NCI-H2081 treated with DMSO at 0.1 percent for 48 hours (cell line): ENCODE data around the gene KLHL11.
"Not testable (repeated sequence)": the region's sequence is repeated elsewhere in the genome, so short reads cannot be mapped to it uniquely, and the experiment has no call there.

Experiments
- DNase-seq: peaks from one replicate; lab custom pipeline; 2025; lab: John Stamatoyannopoulos, UW

KLHL11 gene

GRCh38 chr17:41836550-41837196 is 28.6 kb downstream of the KLHL11 start:
- DNase-seq: no peak

- DNase-seq: no peak
Measured at GRCh38 chr17:41835800-41836549, 29.2 kb downstream of the KLHL11 start, which contains the start of gene NT5C3B. Gene NT5C3B (minus strand): TSS chr17:41836232. CDS start chr17:41836193, 39 bp downstream.

- no peak for DNase-seq
Measured at GRCh38 chr17:41835214-41835799, 29.9 kb downstream of the KLHL11 start.

GRCh38 chr17:41829961-41830360 is 35.3 kb downstream of the KLHL11 start:
- DNase-seq: not testable (repeated sequence)

- DNase-seq: no peak
Measured at GRCh38 chr17:41825175-41825845, 39.9 kb downstream of the KLHL11 start.

- no peak for DNase-seq
Measured at GRCh38 chr17:41824086-41824485, 41.1 kb downstream of the KLHL11 start.

- DNase-seq: no peak
Measured at GRCh38 chr17:41823580-41823979, 41.6 kb downstream of the KLHL11 start.

GRCh38 chr17:41823141-41823524 is 42.1 kb downstream of the KLHL11 start:
- no peak for DNase-seq

- DNase-seq: no peak
Measured at GRCh38 chr17:41822216-41823140, 42.7 kb downstream of the KLHL11 start.

GRCh38 chr17:41821776-41822175 is 43.4 kb downstream of the KLHL11 start:
- no peak for DNase-seq

GRCh38 chr17:41818024-41818423 is 47.2 kb downstream of the KLHL11 start:
- DNase-seq: no peak

- no peak for DNase-seq
Measured at GRCh38 chr17:41816637-41817320, 48.4 kb downstream of the KLHL11 start.

- no peak for DNase-seq
Measured at GRCh38 chr17:41814195-41814594, 51.0 kb downstream of the KLHL11 start.

GRCh38 chr17:41813699-41814124 is 51.5 kb downstream of the KLHL11 start:
- DNase-seq: no peak

- DNase-seq: no peak
Measured at GRCh38 chr17:41813152-41813680, 52.0 kb downstream of the KLHL11 start.

- no peak for DNase-seq
Measured at GRCh38 chr17:41812381-41813151, 52.7 kb downstream of the KLHL11 start, which contains the start of gene FKBP10. Gene FKBP10 (plus strand): TSS chr17:41813004. CDS start chr17:41813035, 31 bp downstream.

- no peak for DNase-seq
Measured at GRCh38 chr17:41811549-41812380, 53.5 kb downstream of the KLHL11 start, which contains the start of gene P3H4. Gene P3H4 (minus strand): TSS chr17:41811949. CDS start chr17:41811915, 34 bp downstream.
